ENCODE results near the gene SRL.
"Not testable (repeated sequence)": the region's sequence is repeated elsewhere in the genome, so short reads cannot be mapped to it uniquely, and the experiment has no call there.

SRL gene

DNA sequence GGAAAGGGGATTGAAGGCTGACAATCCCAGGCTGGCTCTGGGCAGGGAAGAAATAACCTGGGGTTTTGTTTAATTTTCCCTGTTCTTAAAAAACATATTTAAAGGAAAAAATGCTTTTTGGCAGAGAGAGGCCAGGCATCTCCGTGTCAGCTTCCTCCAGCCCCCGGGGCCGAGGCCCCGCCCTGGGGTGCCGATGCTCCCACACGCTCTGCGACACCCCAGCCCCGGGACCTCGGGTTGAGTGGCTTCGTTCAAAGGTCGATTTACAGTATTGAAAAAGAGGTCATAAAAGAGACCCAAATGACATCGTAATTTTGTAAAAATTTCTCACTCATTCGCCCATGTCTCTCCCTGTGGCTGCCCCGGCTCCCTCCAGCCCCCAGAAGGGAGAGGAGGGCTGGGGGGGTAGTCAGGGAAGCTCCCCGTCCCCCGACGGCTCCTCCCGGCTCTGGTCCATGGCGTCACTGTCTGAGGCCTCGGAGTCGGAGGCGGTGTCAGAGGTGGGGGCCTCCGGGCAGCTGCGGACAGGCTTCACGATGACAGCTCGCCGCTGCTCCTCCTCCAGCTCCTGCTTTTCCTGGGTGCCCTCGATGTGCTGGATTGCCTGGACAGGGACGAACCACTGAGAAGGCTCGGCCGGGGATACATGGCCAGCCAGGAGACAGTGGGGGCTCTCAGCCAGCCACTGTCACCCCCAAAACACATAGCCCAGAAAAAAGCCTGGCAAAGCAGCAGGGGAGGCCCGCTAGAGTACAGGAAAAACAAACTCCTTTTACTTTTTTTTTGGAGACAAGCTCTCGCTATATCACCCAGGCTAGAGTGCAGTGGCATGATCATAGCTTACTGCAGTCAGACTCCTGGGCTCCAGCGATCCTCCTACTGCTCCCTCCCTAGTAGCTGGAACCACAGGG, 16.0 kb upstream of the SRL start:
- ChIA-PET CTCF (interaction anchor here (0.6 to 0.9 kb wide), 3 partner anchors 53 to 90 kb away, joined by 3 to 4 read pairs (median 4); partner anchors contain the start of gene GLIS2), POLR2A (interaction anchor here (1.0 kb wide), 1 partner anchor 13 kb away, joined by 3 read pairs; no protein-coding TSS in a partner anchor)
- DNase-seq (ENCODE audit: extremely low spot score): no peak
- TF ChIP-seq FOXK2 (IDR thresholded peaks at IDR 0.05): no peak
- TF ChIP-seq, protein P1, sequence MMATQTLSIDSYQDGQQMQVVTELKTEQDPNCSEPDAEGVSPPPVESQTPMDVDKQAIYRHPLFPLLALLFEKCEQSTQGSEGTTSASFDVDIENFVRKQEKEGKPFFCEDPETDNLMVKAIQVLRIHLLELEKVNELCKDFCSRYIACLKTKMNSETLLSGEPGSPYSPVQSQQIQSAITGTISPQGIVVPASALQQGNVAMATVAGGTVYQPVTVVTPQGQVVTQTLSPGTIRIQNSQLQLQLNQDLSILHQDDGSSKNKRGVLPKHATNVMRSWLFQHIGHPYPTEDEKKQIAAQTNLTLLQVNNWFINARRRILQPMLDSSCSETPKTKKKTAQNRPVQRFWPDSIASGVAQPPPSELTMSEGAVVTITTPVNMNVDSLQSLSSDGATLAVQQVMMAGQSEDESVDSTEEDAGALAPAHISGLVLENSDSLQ (IDR thresholded peaks at IDR 0.05): no peak
- TF ChIP-seq ZNF384 (IDR thresholded peaks at IDR 0.05): no peak
- TF ChIP-seq ARNT (IDR thresholded peaks at IDR 0.05): no peak
- TF ChIP-seq FOXA1 (IDR thresholded peaks at IDR 0.05): no peak
- TF ChIP-seq NFRKB (IDR thresholded peaks at IDR 0.05): no peak
- TF ChIP-seq L3MBTL2 (conservative IDR thresholded peaks at IDR 0.05): no peak
- TF ChIP-seq HDGF (IDR thresholded peaks at IDR 0.05; ENCODE audit: borderline replicate concordance): no peak
- no peak for TF ChIP-seq SP1 (IDR thresholded peaks at IDR 0.05)
- TF ChIP-seq FOXM1 (IDR thresholded peaks at IDR 0.05; ENCODE audit: borderline replicate concordance): no peak
- TF ChIP-seq SUZ12 (IDR thresholded peaks at IDR 0.05): no peak
- TF ChIP-seq ELF4 (IDR thresholded peaks at IDR 0.05): no peak
- TF ChIP-seq CTBP1 (IDR thresholded peaks at IDR 0.05; ENCODE audit: borderline replicate concordance): no peak
- TF ChIP-seq BHLHE40 (IDR thresholded peaks at IDR 0.05; ENCODE audit: borderline replicate concordance): no peak
- TF ChIP-seq TARDBP (IDR thresholded peaks at IDR 0.05): no peak
- no peak for TF ChIP-seq LEF1 (IDR thresholded peaks at IDR 0.05; ENCODE audit: borderline replicate concordance)

DNA sequence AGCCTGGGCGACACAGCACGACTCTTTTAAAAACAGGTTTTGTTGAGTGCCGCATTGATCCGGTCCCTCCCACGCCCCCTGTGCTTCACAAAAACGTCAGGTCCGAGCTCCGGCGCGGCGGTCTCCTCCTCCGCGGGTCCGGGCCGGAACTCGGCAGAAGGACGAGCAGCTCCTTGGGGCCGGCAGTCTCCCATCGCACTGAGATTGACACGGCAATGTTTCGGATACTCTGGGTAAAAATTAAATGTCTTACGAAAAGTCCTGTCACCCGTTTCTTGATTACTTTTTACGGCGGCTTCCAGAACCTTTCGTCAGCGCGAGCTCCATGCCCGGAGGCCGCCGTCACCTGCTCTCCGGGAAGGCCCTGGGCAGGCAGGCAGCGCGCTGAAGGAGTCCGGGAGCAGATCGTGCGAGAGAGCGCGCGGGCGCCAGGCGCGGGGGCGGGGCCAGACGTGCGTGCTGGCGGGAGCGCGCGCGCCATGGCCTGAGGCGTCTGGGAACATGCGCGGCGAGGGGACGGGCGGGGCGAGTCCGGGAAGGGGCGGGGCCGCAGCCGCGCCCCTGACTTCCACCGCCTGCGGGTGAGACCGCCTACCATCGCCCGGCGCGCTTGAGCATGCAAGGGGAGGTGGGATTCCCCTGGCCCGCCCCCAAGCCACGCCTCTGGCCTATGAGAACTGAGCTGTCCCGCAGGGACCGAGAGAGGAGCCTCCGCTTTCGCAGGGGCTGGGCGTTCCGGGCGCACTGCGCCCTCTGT, 11.7 kb upstream of the SRL start:
- CTCF ChIA-PET: interaction anchor here (0.6 to 2.3 kb wide), 30 partner anchors 9 to 315 kb away, joined by 3 to 10 read pairs (median 4); partner anchors contain the start of genes PAM16 and TFAP4

DNA sequence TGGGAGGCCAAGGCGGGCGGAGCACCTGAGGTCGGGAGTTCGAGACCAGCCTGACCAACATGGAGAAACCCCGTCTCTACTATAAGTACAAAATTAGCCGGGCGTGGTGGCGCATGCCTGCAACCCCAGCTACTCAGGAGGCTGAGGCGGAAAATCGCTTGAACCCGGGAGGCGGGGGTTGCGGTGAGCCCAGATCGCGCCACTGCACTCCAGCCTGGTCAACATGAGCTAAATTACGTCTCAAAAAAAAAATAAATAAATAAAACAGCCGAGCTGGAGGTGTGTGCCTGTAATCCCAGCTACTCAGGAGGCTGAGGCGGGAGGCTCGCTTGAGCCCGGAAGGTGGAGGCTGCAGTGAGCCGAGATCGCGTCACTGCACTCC, 11.1 kb upstream of the SRL start:
- not testable (repeated sequence) for DNase-seq (ENCODE audit: extremely low spot score)
- ChIA-PET CTCF (interaction anchor here (0.6 to 2.3 kb wide), 16 partner anchors 8 to 313 kb away, joined by 3 to 10 read pairs (median 4); no protein-coding TSS in a partner anchor), POLR2A (interaction anchor here (0.6 to 2.1 kb wide), 20 partner anchors 9 to 292 kb away, joined by 3 to 22 read pairs (median 5); partner anchors contain the start of gene TFAP4)

More for the DNA sequence above, 11.7 kb upstream of the SRL start:
- POLR2A ChIA-PET: interaction anchor here (0.5 to 2.1 kb wide), 27 partner anchors 9 to 292 kb away, joined by 3 to 22 read pairs (median 4); partner anchors contain the start of gene TFAP4
- DNase-seq (ENCODE audit: extremely low spot score): peak; percentile 98
- TF ChIP-seq CTBP1 (IDR thresholded peaks at IDR 0.05; ENCODE audit: borderline replicate concordance) (peak; percentile 75; the same call in 1 of the 2 replicates), ELF4 (IDR thresholded peaks at IDR 0.05) (no peak; the same call in 1 of the 2 replicates), BHLHE40 (IDR thresholded peaks at IDR 0.05; ENCODE audit: borderline replicate concordance) (no peak), LEF1 (IDR thresholded peaks at IDR 0.05; ENCODE audit: borderline replicate concordance) (no peak), ARNT (IDR thresholded peaks at IDR 0.05) (peak; percentile 84), HDGF (IDR thresholded peaks at IDR 0.05; ENCODE audit: borderline replicate concordance) (0 out of 2 replicates have a peak, but pooled peaks have one; percentile 39)
- TF ChIP-seq, protein P1 (IDR thresholded peaks at IDR 0.05): peak; percentile 75

DNA sequence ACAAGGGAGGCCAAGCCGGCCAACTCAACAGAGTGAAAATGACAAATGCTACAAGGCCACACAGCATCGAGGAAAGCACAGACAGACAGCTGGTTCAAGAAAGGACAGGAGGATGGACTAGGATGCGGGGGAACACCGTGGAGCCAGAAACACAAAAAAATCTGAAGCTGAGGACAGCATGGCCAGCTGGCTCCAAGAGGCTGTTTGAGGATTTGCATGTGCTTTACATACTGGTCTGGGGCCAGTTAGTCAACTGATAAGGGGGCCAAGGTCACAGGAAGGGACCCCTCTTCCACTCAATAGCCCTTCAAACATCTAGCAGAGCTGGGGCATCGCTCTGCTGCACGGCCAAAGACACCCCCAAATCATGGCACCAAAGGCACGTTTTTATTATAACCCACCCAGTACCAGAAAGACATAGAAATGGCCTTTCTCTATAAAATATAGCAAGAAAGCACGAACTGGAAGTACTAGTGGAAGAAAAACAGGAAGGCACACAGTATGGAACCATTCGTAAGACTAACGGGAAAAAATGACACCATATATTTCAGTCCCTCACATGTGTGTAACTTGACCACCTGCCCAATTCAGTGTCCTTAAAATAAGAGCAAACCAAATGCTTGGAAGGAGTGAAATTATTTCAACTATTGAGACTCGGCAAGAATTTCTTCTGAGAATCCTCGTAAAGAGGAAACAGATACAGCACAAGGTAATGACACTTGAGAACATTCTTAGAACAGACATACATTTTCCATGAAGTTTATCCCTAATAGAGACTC, 7.8 kb upstream of the SRL start:
- ChIA-PET CTCF (no interaction called here), POLR2A (no interaction called here)
- TF ChIP-seq LEF1 (IDR thresholded peaks at IDR 0.05; ENCODE audit: borderline replicate concordance) (no peak), HDGF (IDR thresholded peaks at IDR 0.05; ENCODE audit: borderline replicate concordance) (no peak), FOXA1 (IDR thresholded peaks at IDR 0.05) (no peak), NFRKB (IDR thresholded peaks at IDR 0.05) (no peak), FOXM1 (IDR thresholded peaks at IDR 0.05; ENCODE audit: borderline replicate concordance) (no peak), BHLHE40 (IDR thresholded peaks at IDR 0.05; ENCODE audit: borderline replicate concordance) (no peak)
- DNase-seq (ENCODE audit: extremely low spot score): no peak

DNA sequence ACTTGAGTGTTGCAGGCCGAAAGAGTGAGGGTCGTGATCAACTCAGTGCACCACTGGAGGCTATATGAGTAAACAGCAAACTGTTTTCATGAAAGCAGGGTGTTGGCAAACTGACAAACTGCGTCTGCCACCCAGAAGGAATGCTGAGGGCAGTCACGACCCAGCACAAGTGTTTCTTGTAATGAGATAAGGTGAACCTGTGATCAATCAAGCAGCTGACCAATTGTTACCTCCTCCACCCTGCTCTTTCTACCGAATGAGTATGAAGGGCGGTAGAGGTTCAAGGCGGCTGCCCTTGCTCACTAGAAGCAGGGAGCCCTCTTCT, 5.5 kb upstream of the SRL start:
- POLR2A ChIA-PET: no interaction called here
- CTCF ChIA-PET: interaction anchor here (0.6 kb wide), 1 partner anchor 16 kb away, joined by 3 read pairs; no protein-coding TSS in a partner anchor
- TF ChIP-seq ZNF384 (IDR thresholded peaks at IDR 0.05) (no peak), FOXM1 (IDR thresholded peaks at IDR 0.05; ENCODE audit: borderline replicate concordance) (no peak), SP1 (IDR thresholded peaks at IDR 0.05) (no peak), LEF1 (IDR thresholded peaks at IDR 0.05; ENCODE audit: borderline replicate concordance) (no peak), FOXA1 (IDR thresholded peaks at IDR 0.05) (no peak), TARDBP (IDR thresholded peaks at IDR 0.05) (no peak), FOXK2 (IDR thresholded peaks at IDR 0.05) (no peak), HDGF (IDR thresholded peaks at IDR 0.05; ENCODE audit: borderline replicate concordance) (no peak), ARNT (IDR thresholded peaks at IDR 0.05) (no peak), SUZ12 (IDR thresholded peaks at IDR 0.05) (no peak), CTBP1 (IDR thresholded peaks at IDR 0.05; ENCODE audit: borderline replicate concordance) (no peak), L3MBTL2 (conservative IDR thresholded peaks at IDR 0.05) (no peak)
- DNase-seq (ENCODE audit: extremely low spot score): no peak
